Heart left ventricle (tissue), 13 donors: ENCODE results near the gene PTPRN2.

Source experiments
- POLR2A ChIP-seq, 2 donors: fragments of 450-650 bp; IDR thresholded peaks; one replicate each; pipeline ENCODE4 v1.6.1; 2017; ENCODE audit warnings: antibody characterized with exemption in 2 of 2, mild to moderate bottlenecking in 2 of 2, moderate library complexity in 2 of 2
- TF ChIP-seq, protein P1 (sequence below), 12 donors: fragments of 200-600 bp; sonication (generic) in 4 of 12; IDR thresholded peaks; one replicate each; pipeline versions ENCODE4 v1.5.0 to v1.8.0; 2018 to 2022; ENCODE audit warnings: antibody characterized with exemption in 12 of 12, mild to moderate bottlenecking in 5 of 12
- donor health status: ischemic (EF 13 %, LVEDD 7.1; RV severe dilation, severe dysfunction).
- donor health status: DM: no; HTN: yes; CAD: no.
- donor health status: DM: no; HTN: no; CAD: no.
- donor health status: ischemic (EF 25% LVEDD 6.9; RV normal size, moderate dysfunction).
- donor health status: ischemic (EF 25% LVEDD 5.7; RV mildly dilated, moderate dysfunction).
- donor health status: ischemic (EF 35%, LVEDD 5.7; RV mildly dilated, moderate dysfunction).
- donor health status: nonischemic (EF 11% LVEDD 7.7; RV severe dilation, severe dysfunction).
- donor health status: DM: yes; HTN: yes; CAD: no.
- donor health status: PGD.
- donor health status: ischemic (EF 29% LVEDD 5.4; RV normal size, mild dysfunction).
- donor health status: nonischemic (EF 23%, LVEDD 6.1; RV moderate dilation, normal function).

GRCh38 chr7:158564663-158565035 lies 23.0 kb downstream of the PTPRN2 start:
- TF ChIP-seq, protein P1, sequence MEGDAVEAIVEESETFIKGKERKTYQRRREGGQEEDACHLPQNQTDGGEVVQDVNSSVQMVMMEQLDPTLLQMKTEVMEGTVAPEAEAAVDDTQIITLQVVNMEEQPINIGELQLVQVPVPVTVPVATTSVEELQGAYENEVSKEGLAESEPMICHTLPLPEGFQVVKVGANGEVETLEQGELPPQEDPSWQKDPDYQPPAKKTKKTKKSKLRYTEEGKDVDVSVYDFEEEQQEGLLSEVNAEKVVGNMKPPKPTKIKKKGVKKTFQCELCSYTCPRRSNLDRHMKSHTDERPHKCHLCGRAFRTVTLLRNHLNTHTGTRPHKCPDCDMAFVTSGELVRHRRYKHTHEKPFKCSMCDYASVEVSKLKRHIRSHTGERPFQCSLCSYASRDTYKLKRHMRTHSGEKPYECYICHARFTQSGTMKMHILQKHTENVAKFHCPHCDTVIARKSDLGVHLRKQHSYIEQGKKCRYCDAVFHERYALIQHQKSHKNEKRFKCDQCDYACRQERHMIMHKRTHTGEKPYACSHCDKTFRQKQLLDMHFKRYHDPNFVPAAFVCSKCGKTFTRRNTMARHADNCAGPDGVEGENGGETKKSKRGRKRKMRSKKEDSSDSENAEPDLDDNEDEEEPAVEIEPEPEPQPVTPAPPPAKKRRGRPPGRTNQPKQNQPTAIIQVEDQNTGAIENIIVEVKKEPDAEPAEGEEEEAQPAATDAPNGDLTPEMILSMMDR (IDR thresholded peaks at IDR 0.05), result no peak
- TF ChIP-seq POLR2A (IDR thresholded peaks at IDR 0.05), result no peak
